Measurements from ENCODE around the gene NLRC5. TPM values are rescaled to one million over a fixed set of nuclear protein-coding genes. Genes with fewer than 3 reads are reported as not detected.

The NLRC5 gene
- total and polyA plus RNA-seq, 9 of the 15 experiments (the other 6 are each of a cell fraction or from before 2014, with no cell fraction given), result 0.59 to 0.71 TPM; not detected in 7

DNA sequence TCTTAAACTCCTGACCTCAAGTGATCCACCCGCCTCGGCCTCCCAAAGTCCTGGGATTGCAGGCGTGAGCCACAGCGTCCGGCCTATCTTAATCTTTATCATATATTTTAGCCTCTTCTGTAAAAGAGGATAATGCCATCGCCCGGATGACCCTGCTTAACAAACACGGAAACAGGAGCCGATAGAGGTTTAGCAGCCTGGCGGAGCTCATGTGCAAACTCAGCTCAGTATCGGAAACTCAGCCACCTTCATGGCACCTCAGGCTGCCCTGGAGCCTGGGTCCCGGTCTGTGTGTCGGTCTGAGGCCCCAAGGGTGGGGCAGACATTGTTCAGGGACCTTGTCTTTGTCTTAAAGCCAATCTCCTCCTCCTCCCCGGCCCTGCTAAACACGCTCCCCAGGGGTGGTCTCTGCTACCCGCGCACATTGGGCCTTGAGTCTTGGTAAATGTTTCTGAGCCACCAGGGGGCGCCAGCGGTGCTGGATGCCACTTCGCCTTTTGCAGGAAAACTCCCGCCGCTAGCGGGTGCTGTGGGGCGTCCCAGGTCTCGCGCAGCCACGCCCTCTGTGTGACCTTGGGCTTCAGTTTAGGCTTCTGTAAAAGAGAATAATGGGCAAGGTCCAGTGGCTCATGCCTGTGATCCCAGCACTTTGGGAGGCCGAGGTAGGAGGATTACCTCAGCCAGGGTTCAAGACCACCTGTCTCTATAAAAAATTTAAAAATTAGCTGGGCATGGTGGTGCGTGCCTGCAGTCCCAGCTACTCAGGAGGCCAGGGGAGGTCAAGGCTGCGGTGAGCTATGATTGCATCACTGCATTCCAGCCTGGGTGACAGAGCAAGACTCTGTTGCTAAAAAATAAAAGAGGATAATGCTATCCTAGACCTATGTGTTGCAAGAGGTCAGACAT lies 24.9 kb upstream of the NLRC5 start (continued):
- peak; percentile 35; the same call in 1 of the 2 replicates for TF ChIP-seq NFE2 (IDR thresholded peaks at IDR 0.05; ENCODE audit: low read depth)
- TF ChIP-seq TBP (optimal IDR thresholded peaks at IDR 0.05; ENCODE audit: low read depth, low read length), result no peak
- no peak for TF ChIP-seq ZBTB17 (CRISPR knock-in tag; IDR thresholded peaks at IDR 0.05)
- TF ChIP-seq SRSF9 (IDR thresholded peaks at IDR 0.05; ENCODE audit: borderline replicate concordance, low read depth, low read length), result no peak
- no peak for TF ChIP-seq FOXJ3 (CRISPR knock-in tag; IDR thresholded peaks at IDR 0.05)
- no peak for TF ChIP-seq RFX7 (CRISPR knock-in tag; IDR thresholded peaks at IDR 0.05)
- no peak for TF ChIP-seq MXI1 (IDR thresholded peaks at IDR 0.05; ENCODE audit: low read depth, low read length)
- no peak for TF ChIP-seq MYNN (IDR thresholded peaks at IDR 0.05)
- TF ChIP-seq MYNN (CRISPR knock-in tag; IDR thresholded peaks at IDR 0.05), result no peak
- peak; percentile 98 for TF ChIP-seq XRCC5 (IDR thresholded peaks at IDR 0.05; ENCODE audit: low read depth, low read length)
- no peak for TF ChIP-seq ETV6 (IDR thresholded peaks at IDR 0.05; ENCODE audit: borderline replicate concordance in 1 of 2, low read depth in 2 of 2, low read length in 1 of 2)
- no peak for TF ChIP-seq ETV6 (CRISPR knock-in tag; IDR thresholded peaks at IDR 0.05; ENCODE audit: borderline replicate concordance)
- no peak for TF ChIP-seq FOXP4 (CRISPR knock-in tag; IDR thresholded peaks at IDR 0.05; ENCODE audit: borderline replicate concordance)
- no peak for TF ChIP-seq TCF3 (CRISPR knock-in tag; IDR thresholded peaks at IDR 0.05)
- no peak for TF ChIP-seq U2AF2 (optimal IDR thresholded peaks at IDR 0.05; ENCODE audit: low read depth, low read length)
- peak; percentile 19; the same call in 1 of the 2 replicates for TF ChIP-seq CREM (IDR thresholded peaks at IDR 0.05; ENCODE audit: low read depth)
- no peak for TF ChIP-seq ESRRB (CRISPR knock-in tag; IDR thresholded peaks at IDR 0.05; ENCODE audit: borderline replicate concordance)
- no peak for TF ChIP-seq ZNF253 (CRISPR knock-in tag; conservative IDR thresholded peaks at IDR 0.05)
- TF ChIP-seq, protein P1, sequence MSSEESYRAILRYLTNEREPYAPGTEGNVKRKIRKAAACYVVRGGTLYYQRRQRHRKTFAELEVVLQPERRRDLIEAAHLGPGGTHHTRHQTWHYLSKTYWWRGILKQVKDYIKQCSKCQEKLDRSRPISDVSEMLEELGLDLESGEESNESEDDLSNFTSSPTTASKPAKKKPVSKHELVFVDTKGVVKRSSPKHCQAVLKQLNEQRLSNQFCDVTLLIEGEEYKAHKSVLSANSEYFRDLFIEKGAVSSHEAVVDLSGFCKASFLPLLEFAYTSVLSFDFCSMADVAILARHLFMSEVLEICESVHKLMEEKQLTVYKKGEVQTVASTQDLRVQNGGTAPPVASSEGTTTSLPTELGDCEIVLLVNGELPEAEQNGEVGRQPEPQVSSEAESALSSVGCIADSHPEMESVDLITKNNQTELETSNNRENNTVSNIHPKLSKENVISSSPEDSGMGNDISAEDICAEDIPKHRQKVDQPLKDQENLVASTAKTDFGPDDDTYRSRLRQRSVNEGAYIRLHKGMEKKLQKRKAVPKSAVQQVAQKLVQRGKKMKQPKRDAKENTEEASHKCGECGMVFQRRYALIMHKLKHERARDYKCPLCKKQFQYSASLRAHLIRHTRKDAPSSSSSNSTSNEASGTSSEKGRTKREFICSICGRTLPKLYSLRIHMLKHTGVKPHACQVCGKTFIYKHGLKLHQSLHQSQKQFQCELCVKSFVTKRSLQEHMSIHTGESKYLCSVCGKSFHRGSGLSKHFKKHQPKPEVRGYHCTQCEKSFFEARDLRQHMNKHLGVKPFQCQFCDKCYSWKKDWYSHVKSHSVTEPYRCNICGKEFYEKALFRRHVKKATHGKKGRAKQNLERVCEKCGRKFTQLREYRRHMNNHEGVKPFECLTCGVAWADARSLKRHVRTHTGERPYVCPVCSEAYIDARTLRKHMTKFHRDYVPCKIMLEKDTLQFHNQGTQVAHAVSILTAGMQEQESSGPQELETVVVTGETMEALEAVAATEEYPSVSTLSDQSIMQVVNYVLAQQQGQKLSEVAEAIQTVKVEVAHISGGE (CRISPR knock-in tag; IDR thresholded peaks at IDR 0.05), result no peak
- TF ChIP-seq ZNF3 (CRISPR knock-in tag; IDR thresholded peaks at IDR 0.05), result no peak
- no peak for TF ChIP-seq ZNF133 (CRISPR knock-in tag; IDR thresholded peaks at IDR 0.05)
- peak in 1 of 2 experiments; percentile 51; a peak in 2 of 4 replicates for TF ChIP-seq RCOR1 (IDR thresholded peaks at IDR 0.05; ENCODE audit: borderline replicate concordance in 1 of 2, low read depth in 2 of 2, low read length in 2 of 2)
- no peak for TF ChIP-seq ZNF212 (CRISPR knock-in tag; IDR thresholded peaks at IDR 0.05)
- TF ChIP-seq PHB (CRISPR knock-in tag; IDR thresholded peaks at IDR 0.05), result no peak
